Psoas muscle (tissue), 8 donors: ENCODE results near the gene TNF. TPM values are rescaled to one million over a fixed set of nuclear protein-coding genes. Genes with fewer than 3 reads are reported as not detected.
A peak's percentile ranks its signal among the peaks of the same experiment; 100 is the strongest.

ENCODE experiments used
- ATAC-seq, 4 donors: fragments of 200-7000 bp; cut with Tn5 transposase; one replicate each; pipeline ENCODE4 v1.9.1; 2020; ENCODE audit warnings: moderate library complexity in 3 of 4, mild to moderate bottlenecking in 2 of 4
- DNase-seq, 2 donors: peaks; one replicate each; pipeline ENCODE4 v3.0.0-alpha.2; 2020
- H3K27ac ChIP-seq: fragments of 200-600 bp; one replicate; pipeline ENCODE4 v1.8.0; 2022
- H3K27me3 ChIP-seq, 3 donors: fragments of 200-600 bp in 1 of 3; one replicate each; pipeline versions ENCODE4 v1.6.1 to v1.8.0; 2013 to 2022; ENCODE audit warnings: low read length in 2 of 3, mild to moderate bottlenecking in 2 of 3, moderate library complexity in 1 of 3; ENCODE audit not compliant: insufficient read depth in 3 of 3
- H3K36me3 ChIP-seq, 2 donors: fragments of 200-600 bp in 1 of 2; one replicate each; pipeline versions ENCODE4 v1.6.1 to v1.8.0; 2013 to 2022; ENCODE audit warnings: low read depth in 1 of 2, mild to moderate bottlenecking in 1 of 2, moderate library complexity in 1 of 2; ENCODE audit not compliant: insufficient read depth in 1 of 2
- H3K4me1 ChIP-seq: fragments of 200-600 bp; one replicate; pipeline ENCODE4 v1.8.0; 2022
- H3K4me3 ChIP-seq: fragments of 200-600 bp; one replicate; pipeline ENCODE4 v1.8.0; 2022; ENCODE audit warnings: mild to moderate bottlenecking
- H3K9me3 ChIP-seq: fragments of 200-600 bp; one replicate; pipeline ENCODE4 v1.8.0; 2022
- CTCF ChIP-seq: fragments of 200-600 bp; IDR thresholded peaks from one replicate; pipeline ENCODE4 v1.8.0; 2022; ENCODE audit warnings: antibody characterized with exemption
- WGBS, 3 donors: extraction: QIAGEN DNeasy Blood & Tissue Kit; methylation state at CpG; one replicate each; pipeline versions ENCODE4 v1.1.6 to v1.1.7; 2013; 5-methylcytosine and 5-hydroxymethylcytosine counted together
- intact Hi-C, 2 donors: fragments of 100-400 bp; cut with DNase I; formaldehyde crosslinking; loops; one replicate each; pipeline versions ENCODE4 v1.11.0 to v1.14.2; 2022
- polyA plus RNA-seq, 3 donors: library from polyadenylated mRNA; stranded (reverse); fragments of 200-250 nt; gene quantifications; one replicate each; pipeline ENCODE4 v1.2.3, GENCODE V29; 2013
- total RNA-seq, 4 donors: library from RNA; stranded (reverse); fragmentation: NEBNext Ultra II Directional in 2 of 4; extraction: Animal tissue kit (Norgen Biotek cat#: 25700) in 2 of 4; gene quantifications; one replicate each; pipeline versions ENCODE4 v1.2.1 to v1.2.4, GENCODE V29; 2021 to 2023
- donor health status: healthy with polysubstance abuse.
- donor health status: DM: no; HTN: no; CAD: no; lungs with moderate emphysema.
- donor health status: Bipolar disorder and iron deficiency.
- donor health status: healthy.
- donor health status: DM: yes; HTN: yes; CAD: no.
- donor health status: DM: no; HTN: no; CAD: no.
- donor health status: DM: no; HTN: no; CAD: no.
- donor health status: DM: yes; HTN: yes; CAD: no.

The TNF gene
- total and polyA plus RNA-seq, 7 donors = 0.09 to 0.81 (median 0.34) TPM; not detected in 2

GRCh38 chr6:31529329-31530150 lies 45.8 kb upstream of the TNF start:
- peaks cover 10 to 52% of the 10 kb centered on the region in 2 donors for H3K36me3 ChIP-seq
- no peaks in the 10 kb centered on the region for H3K9me3 ChIP-seq
- 40 to 45% (median 44%) methylated on average over 12 of the region's 12 CpGs for WGBS, 3 donors
- no peak overlapping the region for H3K4me3 ChIP-seq
- no peak overlapping the region for H3K27ac ChIP-seq
- DNase-seq (no peak), ATAC-seq (peak; percentile 17 to 36 (median 28))
- H3K27me3 ChIP-seq = no peaks in the 10 kb centered on the region
- TF ChIP-seq CTCF = no peak
- no peaks in the 10 kb centered on the region for H3K4me1 ChIP-seq
- intact Hi-C loops = no loop called here

- intact Hi-C loops = no loop called here
- no peaks in the 10 kb centered on the region for H3K27me3 ChIP-seq
- H3K36me3 ChIP-seq = peaks cover 16 to 63% of the 10 kb centered on the region in 2 donors
- no peaks in the 10 kb centered on the region for H3K4me1 ChIP-seq
- H3K4me3 ChIP-seq = no peak overlapping the region
- DNase-seq (no peak), ATAC-seq (no peak)
- no peak overlapping the region for H3K27ac ChIP-seq
- no peak for TF ChIP-seq CTCF
- 40 to 63% (median 48%) methylated on average over 5 to 6 of the region's 6 CpGs for WGBS, 3 donors
- no peaks in the 10 kb centered on the region for H3K9me3 ChIP-seq
These were observed 44.7 kb upstream of the TNF start for GRCh38 chr6:31530659-31531058.

DNA sequence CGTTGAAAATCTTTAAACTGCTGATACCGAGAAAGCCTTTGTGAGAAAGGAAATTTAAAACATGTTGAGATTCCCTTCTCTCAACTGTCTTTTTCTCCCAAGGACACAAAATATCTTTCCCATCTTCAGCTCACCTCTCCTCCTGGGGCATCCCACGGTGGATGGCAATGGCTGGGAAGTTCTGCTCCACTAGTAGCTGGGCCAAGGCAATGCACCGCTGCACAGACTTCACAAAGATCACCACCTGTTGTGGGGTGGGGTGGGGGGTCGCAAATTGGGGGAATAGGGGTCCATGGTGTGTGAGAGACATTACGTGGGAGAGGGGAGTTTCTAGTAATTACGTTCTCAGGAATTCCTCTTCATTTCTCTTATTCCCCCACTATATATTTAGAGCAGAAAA lies 44.2 kb upstream of the TNF start:
- no peaks in the 10 kb centered on the region for H3K27me3 ChIP-seq
- WGBS, 3 donors = 79 to 87% (median 85%) methylated on average over 7 of the region's 7 CpGs
- no peak overlapping the region for H3K4me3 ChIP-seq
- H3K4me1 ChIP-seq = no peaks in the 10 kb centered on the region
- no peaks in the 10 kb centered on the region for H3K9me3 ChIP-seq
- no peak for DNase-seq
- intact Hi-C loops = no loop called here
- TF ChIP-seq CTCF = no peak
- peaks cover 19 to 68% of the 10 kb centered on the region in 2 donors for H3K36me3 ChIP-seq
- no peak for ATAC-seq
- H3K27ac ChIP-seq = no peak overlapping the region

- Histone ChIP-seq H3K36me3 (peaks cover 24 to 77% of the 10 kb centered on the region in 2 donors), H3K4me1 (no peaks in the 10 kb centered on the region), H3K9me3 (no peaks in the 10 kb centered on the region), H3K4me3 (no peak overlapping the region), H3K27ac (no peak overlapping the region), H3K27me3 (no peaks in the 10 kb centered on the region)
- no peak for TF ChIP-seq CTCF
- intact Hi-C loops = no loop called here
- 66 to 70% (median 69%) methylated on average over 9 of the region's 9 CpGs for WGBS, 3 donors
- DNase-seq = no peak
- no peak for ATAC-seq
These were observed 43.4 kb upstream of the TNF start for GRCh38 chr6:31531771-31532643.
